Panc1 (cell line): Measurements from ENCODE around the gene APBB1. TPM values are rescaled to one million over a fixed set of nuclear protein-coding genes. Genes with fewer than 3 reads are reported as not detected.

Experiments used
- ATAC-seq: fragments of 200-7000 bp; cut with Tn5 transposase; 2 replicates; pipeline ENCODE4 v1.9.1; 2020; ENCODE audit warnings: mild to moderate bottlenecking, moderate library complexity
- BruUV-seq: library from RNA; stranded (reverse); fragments of 400-500 nt; replicated peaks from 2 replicates; lab custom pipeline; 2021; lab: Mats Ljungman, UMichigan
- CTCF ChIA-PET: fragments of 300-600 bp; sonication (Branson Sonifier 250); formaldehyde crosslinking; loops from one replicate; lab custom pipeline; 2022; ENCODE audit warnings: antibody characterized with exemption; lab: Charles Lee
- POLR2A ChIA-PET: fragments of 300-600 bp; sonication (Branson Sonifier 250); formaldehyde crosslinking; loops from one replicate; lab custom pipeline; 2022; ENCODE audit warnings: antibody characterized with exemption; lab: Charles Lee
- DNase-seq: peaks from one replicate; pipeline ENCODE4 v3.0.0-alpha.2; 2010; ENCODE audit warnings: low read depth, low spot score
- H3K27ac ChIP-seq: 2 replicates; pipeline ENCODE4 v1.5.1; 2011; ENCODE audit warnings: mild to moderate bottlenecking, low read length, inconsistent platforms
- H3K27me3 ChIP-seq: fragments of 200-500 bp; sonication (Bioruptor generic); 2 replicates; pipeline ENCODE4 v1.6.0; 2014; ENCODE audit warnings: low read length, inconsistent platforms; ENCODE audit not compliant: control insufficient read depth, insufficient read depth
- H3K36me3 ChIP-seq: fragments of 200-500 bp; sonication (Bioruptor generic); 2 replicates; pipeline ENCODE4 v1.5.1; 2014; ENCODE audit warnings: inconsistent platforms, mild to moderate bottlenecking, low read length, moderate library complexity; ENCODE audit not compliant: control insufficient read depth, insufficient read depth
- H3K4me1 ChIP-seq: 2 replicates; pipeline ENCODE4 v1.5.1; 2011; ENCODE audit warnings: inconsistent platforms, mild to moderate bottlenecking, low read length, moderate library complexity; ENCODE audit not compliant: control insufficient read depth, insufficient read depth
- H3K4me3 ChIP-seq, 2 experiments: 2 replicates each; pipeline ENCODE4 v1.5.1; 2011 to 2012; ENCODE audit warnings: low read depth in 2 of 2, low read length in 2 of 2, mild to moderate bottlenecking in 2 of 2, inconsistent platforms in 1 of 2, moderate library complexity in 1 of 2
- H3K9me3 ChIP-seq: fragments of 200-500 bp; sonication (Bioruptor generic); 2 replicates; pipeline ENCODE4 v1.5.1; 2014; ENCODE audit warnings: low read depth, mild to moderate bottlenecking, inconsistent platforms, low read length, moderate library complexity; ENCODE audit not compliant: control insufficient read depth, insufficient read depth
- POLR2AphosphoS5 ChIP-seq: IDR thresholded peaks from 2 replicates; pipeline ENCODE4 v1.6.1; 2012; ENCODE audit warnings: mild to moderate bottlenecking, low read depth, low read length, moderate library complexity
- SIN3A ChIP-seq: IDR thresholded peaks from 2 replicates; pipeline ENCODE4 v1.6.1; 2012; ENCODE audit warnings: low read depth, mild to moderate bottlenecking, low read length, moderate library complexity, borderline replicate concordance; ENCODE audit not compliant: insufficient read depth
- TCF7L2 ChIP-seq: IDR thresholded peaks from 2 replicates; pipeline ENCODE4 v1.6.1; 2011; ENCODE audit warnings: mild to moderate bottlenecking, low read depth, low read length, inconsistent platforms
- in situ Hi-C: cut with HindIII; loops from 2 replicates; pipeline ENCODE4 v1.10.0; 2016; ENCODE audit warnings: low sequenced_read_pairs, low pct_unique_long_range_greater_than_20kb
- intact Hi-C: fragments of 100-400 bp; cut with micrococcal nuclease; formaldehyde crosslinking; loops from one replicate; pipeline ENCODE4 v1.10.0; 2022; ENCODE audit not compliant: unreplicated experiment
- total RNA-seq: library from RNA; stranded (reverse); gene quantifications from one replicate; pipeline ENCODE4 v1.2.1, GENCODE V29; 2021; ENCODE audit not compliant: unreplicated experiment
- TF ChIP-seq, protein P1 (sequence below): fragments of 450-650 bp; IDR thresholded peaks from 2 replicates; pipeline ENCODE4 v1.5.1; 2017; ENCODE audit warnings: mild to moderate bottlenecking
- TF ChIP-seq, protein P2 (sequence below), 2 experiments: IDR thresholded peaks; 2 replicates each; pipeline ENCODE4 v1.6.1; 2011 to 2012; ENCODE audit warnings: low read depth in 2 of 2, control low read depth in 1 of 2, low read length in 1 of 2, mild to moderate bottlenecking in 1 of 2, moderate library complexity in 1 of 2; ENCODE audit not compliant: insufficient read depth in 1 of 2

The APBB1 gene
- total RNA-seq, 1 experiment from 2014 or later, result 9.6 TPM

DNA sequence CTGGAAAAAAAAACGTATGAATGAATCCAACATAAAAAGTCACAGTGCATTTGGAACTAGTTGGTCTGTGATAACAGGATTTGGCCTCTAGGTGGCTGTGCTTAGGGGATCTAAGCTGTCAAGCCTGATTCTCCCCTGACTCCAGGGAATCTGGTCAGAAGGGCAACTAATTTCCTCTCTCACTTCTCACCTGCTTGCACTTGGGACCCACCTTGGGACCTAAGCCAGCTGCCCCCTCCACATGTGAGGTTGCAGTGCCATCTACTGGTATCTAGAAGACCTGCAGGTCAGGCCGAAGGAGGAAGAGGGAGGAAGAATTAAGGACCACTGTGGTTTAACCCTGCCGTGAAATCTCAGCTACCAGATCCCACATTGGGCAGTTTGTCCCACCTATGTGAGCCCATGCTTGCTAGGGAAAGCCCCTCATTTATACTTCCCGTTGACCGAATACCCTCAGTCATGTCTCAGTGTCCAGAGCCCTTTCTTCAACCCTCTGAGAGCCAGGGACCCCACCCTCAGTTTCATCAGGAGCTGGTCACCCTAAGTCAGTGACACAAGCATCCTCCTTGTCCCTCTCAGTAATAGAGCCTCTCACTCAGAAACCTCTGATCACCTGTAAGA is 65.4 kb downstream of the APBB1 start:
- H3K4me3 ChIP-seq, result no peak overlapping the region
- H3K36me3 ChIP-seq, result no peaks in the 10 kb centered on the region
- TF ChIP-seq, protein P1, sequence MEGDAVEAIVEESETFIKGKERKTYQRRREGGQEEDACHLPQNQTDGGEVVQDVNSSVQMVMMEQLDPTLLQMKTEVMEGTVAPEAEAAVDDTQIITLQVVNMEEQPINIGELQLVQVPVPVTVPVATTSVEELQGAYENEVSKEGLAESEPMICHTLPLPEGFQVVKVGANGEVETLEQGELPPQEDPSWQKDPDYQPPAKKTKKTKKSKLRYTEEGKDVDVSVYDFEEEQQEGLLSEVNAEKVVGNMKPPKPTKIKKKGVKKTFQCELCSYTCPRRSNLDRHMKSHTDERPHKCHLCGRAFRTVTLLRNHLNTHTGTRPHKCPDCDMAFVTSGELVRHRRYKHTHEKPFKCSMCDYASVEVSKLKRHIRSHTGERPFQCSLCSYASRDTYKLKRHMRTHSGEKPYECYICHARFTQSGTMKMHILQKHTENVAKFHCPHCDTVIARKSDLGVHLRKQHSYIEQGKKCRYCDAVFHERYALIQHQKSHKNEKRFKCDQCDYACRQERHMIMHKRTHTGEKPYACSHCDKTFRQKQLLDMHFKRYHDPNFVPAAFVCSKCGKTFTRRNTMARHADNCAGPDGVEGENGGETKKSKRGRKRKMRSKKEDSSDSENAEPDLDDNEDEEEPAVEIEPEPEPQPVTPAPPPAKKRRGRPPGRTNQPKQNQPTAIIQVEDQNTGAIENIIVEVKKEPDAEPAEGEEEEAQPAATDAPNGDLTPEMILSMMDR, result peak; percentile 99
- TF ChIP-seq TCF7L2, result no peak
- no peak for TF ChIP-seq POLR2AphosphoS5
- TF ChIP-seq, protein P2, sequence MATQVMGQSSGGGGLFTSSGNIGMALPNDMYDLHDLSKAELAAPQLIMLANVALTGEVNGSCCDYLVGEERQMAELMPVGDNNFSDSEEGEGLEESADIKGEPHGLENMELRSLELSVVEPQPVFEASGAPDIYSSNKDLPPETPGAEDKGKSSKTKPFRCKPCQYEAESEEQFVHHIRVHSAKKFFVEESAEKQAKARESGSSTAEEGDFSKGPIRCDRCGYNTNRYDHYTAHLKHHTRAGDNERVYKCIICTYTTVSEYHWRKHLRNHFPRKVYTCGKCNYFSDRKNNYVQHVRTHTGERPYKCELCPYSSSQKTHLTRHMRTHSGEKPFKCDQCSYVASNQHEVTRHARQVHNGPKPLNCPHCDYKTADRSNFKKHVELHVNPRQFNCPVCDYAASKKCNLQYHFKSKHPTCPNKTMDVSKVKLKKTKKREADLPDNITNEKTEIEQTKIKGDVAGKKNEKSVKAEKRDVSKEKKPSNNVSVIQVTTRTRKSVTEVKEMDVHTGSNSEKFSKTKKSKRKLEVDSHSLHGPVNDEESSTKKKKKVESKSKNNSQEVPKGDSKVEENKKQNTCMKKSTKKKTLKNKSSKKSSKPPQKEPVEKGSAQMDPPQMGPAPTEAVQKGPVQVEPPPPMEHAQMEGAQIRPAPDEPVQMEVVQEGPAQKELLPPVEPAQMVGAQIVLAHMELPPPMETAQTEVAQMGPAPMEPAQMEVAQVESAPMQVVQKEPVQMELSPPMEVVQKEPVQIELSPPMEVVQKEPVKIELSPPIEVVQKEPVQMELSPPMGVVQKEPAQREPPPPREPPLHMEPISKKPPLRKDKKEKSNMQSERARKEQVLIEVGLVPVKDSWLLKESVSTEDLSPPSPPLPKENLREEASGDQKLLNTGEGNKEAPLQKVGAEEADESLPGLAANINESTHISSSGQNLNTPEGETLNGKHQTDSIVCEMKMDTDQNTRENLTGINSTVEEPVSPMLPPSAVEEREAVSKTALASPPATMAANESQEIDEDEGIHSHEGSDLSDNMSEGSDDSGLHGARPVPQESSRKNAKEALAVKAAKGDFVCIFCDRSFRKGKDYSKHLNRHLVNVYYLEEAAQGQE (IDR thresholded peaks at IDR 0.05; ENCODE audit: insufficient read depth in 1 of 2, low read depth in 2 of 2, low read length in 1 of 2), result no peak
- no peak for TF ChIP-seq SIN3A
- in situ Hi-C loops (no loop called here), intact Hi-C loops (loop anchor here (2.0 to 5.0 kb wide), 3 partner anchors 56 to 331 kb away; no protein-coding TSS in a partner anchor)
- peak; percentile 55 for DNase-seq
- no peak overlapping the region for H3K27ac ChIP-seq
- peak; percentile 86 for ATAC-seq
- H3K9me3 ChIP-seq, result no peaks in the 10 kb centered on the region
- H3K4me1 ChIP-seq, result no peaks in the 10 kb centered on the region
- CTCF ChIA-PET, result interaction anchor here (0.6 to 4.5 kb wide), 10 partner anchors 10 to 102 kb away, joined by 3 to 31 read pairs (median 3); no protein-coding TSS in a partner anchor
- no TSS peak for BruUV-seq
- POLR2A ChIA-PET, result interaction anchor here (0.5 kb wide), 1 partner anchor 9 kb away, joined by 4 read pairs; no protein-coding TSS in a partner anchor
- no peaks in the 10 kb centered on the region for H3K27me3 ChIP-seq

DNA sequence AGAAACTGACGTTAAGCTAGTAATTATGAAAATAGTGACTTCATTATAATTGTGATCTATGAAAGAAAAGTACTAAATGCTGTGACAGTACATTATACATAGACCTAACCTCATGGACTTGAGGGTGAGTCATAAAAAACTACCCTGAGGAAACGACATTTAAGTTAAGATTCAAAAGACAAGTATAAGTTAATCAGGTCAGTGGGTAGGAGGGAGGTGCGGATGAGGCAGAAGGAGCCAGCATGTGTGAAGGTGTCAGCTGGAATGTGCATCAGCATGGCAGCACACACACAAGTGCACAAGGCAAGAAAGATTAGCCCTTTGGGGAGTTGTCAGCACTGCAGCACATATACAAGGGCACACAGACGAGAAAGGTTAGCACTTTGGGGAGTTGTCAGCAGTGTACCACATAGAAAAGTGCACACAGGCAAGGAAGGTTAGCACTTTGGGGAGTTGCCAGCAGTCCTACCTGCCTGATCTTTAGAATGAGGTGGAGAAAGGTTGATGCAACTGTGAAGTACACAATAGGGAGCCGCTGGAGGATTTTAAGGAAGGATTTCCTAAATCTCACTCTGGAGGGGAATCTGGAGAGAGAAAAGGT is 67.0 kb downstream of the APBB1 start:
- H3K27me3 ChIP-seq, result no peaks in the 10 kb centered on the region
- H3K9me3 ChIP-seq, result no peaks in the 10 kb centered on the region
- DNase-seq, result no peak
- in situ Hi-C loops (no loop called here), intact Hi-C loops (loop anchor here (2.0 to 5.0 kb wide), 3 partner anchors 55 to 329 kb away; no protein-coding TSS in a partner anchor)
- TF ChIP-seq, protein P1, result no peak
- TF ChIP-seq SIN3A, result no peak
- TF ChIP-seq, protein P2 (IDR thresholded peaks at IDR 0.05; ENCODE audit: insufficient read depth in 1 of 2, low read depth in 2 of 2, low read length in 1 of 2), result no peak
- no peak for TF ChIP-seq TCF7L2
- TF ChIP-seq POLR2AphosphoS5, result no peak
- H3K27ac ChIP-seq, result no peak overlapping the region
- no peak for ATAC-seq
- no TSS peak for BruUV-seq
- H3K4me3 ChIP-seq, result no peak overlapping the region
- ChIA-PET CTCF (interaction anchor here (1.0 to 4.5 kb wide), 2 partner anchors 11 to 101 kb away, joined by 4 to 31 read pairs; no protein-coding TSS in a partner anchor), POLR2A (no interaction called here)
- H3K4me1 ChIP-seq, result no peaks in the 10 kb centered on the region
- H3K36me3 ChIP-seq, result no peaks in the 10 kb centered on the region
